ENCODE results near the gene ZPBP.

DNA sequence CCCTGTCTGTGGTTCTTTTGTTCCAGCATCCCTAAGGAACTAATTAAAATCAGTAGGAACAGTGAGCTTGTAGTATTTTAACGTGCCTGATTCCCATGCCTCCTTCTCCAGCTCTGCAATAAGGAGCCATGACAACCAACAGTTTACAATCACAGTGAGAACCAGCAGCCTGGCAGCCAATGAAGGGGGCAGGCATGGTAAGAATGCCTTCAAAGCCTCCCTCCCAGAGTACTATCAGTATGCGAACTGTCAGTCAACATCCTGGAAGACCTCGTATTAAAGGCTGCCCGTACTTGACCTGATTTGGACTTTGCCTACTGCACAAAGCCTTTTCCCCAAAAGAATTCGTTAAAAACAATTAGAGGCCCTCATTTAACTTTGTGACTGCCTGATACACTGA is 7.7 kb downstream of the ZPBP start:
- TF ChIP-seq CTCF (IDR thresholded peaks at IDR 0.05; ENCODE audit: insufficient read depth, low read depth, low read length) (no peak), EZH2 (IDR thresholded peaks at IDR 0.05; ENCODE audit: insufficient read depth, low read length) (no peak)
